ENCODE data around the gene CCDC116.
"Not testable (repeated sequence)": the region's sequence is repeated elsewhere in the genome, so short reads cannot be mapped to it uniquely, and the experiment has no call there.

The CCDC116 gene

DNA sequence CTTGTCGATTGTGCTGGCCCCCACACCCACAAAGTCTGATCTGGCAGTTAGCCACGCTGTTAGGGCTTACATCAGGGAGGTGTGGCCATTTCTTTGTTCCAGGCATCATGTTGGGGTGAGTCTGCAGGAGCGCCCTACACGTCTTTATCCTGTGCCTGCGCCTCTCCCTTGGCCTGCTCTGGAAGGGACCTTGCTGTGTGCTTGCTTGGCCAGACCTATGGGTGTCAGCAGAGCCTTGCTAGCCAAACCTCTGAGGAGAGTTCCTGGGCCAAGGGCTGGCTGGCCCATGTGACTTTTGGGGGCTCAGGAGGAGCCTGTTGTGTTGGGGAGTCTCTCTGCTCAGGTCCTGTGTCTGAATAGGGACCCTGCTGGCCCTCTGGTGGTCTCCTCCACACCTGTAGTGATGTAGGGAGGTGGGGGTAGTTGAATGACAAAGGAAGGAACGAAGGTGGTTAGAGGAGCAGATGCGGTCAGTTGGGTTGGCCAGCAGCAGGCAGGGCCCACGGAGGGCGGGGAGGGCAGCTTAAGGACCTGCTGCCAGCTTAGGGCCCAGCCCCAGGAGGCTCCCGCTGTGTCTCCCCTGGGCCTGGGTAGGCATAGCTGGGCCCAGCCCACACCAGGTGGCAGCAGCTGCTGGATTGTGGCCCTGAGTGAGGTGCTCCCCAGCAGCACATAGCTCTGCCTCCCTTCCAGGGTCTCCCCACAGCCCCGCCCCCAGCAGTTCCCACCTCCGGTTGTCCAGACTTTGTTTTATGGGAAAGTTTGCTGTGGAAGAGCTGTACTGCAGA, 41.2 kb downstream of the CCDC116 start:
- Histone ChIP-seq H3K27ac (no peak overlapping the region), H3K4me1 (ENCODE audit: control insufficient read depth in 1 of 2, insufficient read depth in 1 of 2, low read depth in 1 of 2, low read length in 1 of 2) (peaks cover 0 to 4% of the 10 kb centered on the region in 2 experiments)

GRCh38 chr22:21674638-21675245, 42.2 kb downstream of the CCDC116 start:
- no peaks in the 10 kb centered on the region for H3K9me3 ChIP-seq
- H3K27me3 ChIP-seq, result no peaks in the 10 kb centered on the region
- TF ChIP-seq, protein P1, sequence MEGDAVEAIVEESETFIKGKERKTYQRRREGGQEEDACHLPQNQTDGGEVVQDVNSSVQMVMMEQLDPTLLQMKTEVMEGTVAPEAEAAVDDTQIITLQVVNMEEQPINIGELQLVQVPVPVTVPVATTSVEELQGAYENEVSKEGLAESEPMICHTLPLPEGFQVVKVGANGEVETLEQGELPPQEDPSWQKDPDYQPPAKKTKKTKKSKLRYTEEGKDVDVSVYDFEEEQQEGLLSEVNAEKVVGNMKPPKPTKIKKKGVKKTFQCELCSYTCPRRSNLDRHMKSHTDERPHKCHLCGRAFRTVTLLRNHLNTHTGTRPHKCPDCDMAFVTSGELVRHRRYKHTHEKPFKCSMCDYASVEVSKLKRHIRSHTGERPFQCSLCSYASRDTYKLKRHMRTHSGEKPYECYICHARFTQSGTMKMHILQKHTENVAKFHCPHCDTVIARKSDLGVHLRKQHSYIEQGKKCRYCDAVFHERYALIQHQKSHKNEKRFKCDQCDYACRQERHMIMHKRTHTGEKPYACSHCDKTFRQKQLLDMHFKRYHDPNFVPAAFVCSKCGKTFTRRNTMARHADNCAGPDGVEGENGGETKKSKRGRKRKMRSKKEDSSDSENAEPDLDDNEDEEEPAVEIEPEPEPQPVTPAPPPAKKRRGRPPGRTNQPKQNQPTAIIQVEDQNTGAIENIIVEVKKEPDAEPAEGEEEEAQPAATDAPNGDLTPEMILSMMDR (IDR thresholded peaks at IDR 0.05), result no peak
- H3K36me3 ChIP-seq, result peaks cover 69% of the 10 kb centered on the region
- H3K4me1 ChIP-seq (ENCODE audit: control insufficient read depth in 1 of 2, insufficient read depth in 1 of 2, low read depth in 1 of 2, low read length in 1 of 2), result peaks cover 0 to 4% of the 10 kb centered on the region in 2 experiments
- no peak overlapping the region for H3K27ac ChIP-seq
- H3K4me3 ChIP-seq (ENCODE audit: low read depth in 1 of 2, low read length in 1 of 2), result no peak overlapping the region

More for the DNA sequence above, 41.2 kb downstream of the CCDC116 start:
- TF ChIP-seq, protein P1 (IDR thresholded peaks at IDR 0.05), result no peak
- no peaks in the 10 kb centered on the region for H3K27me3 ChIP-seq
- H3K36me3 ChIP-seq, result peaks cover 69% of the 10 kb centered on the region
- no peaks in the 10 kb centered on the region for H3K9me3 ChIP-seq
- H3K4me3 ChIP-seq (ENCODE audit: low read depth in 1 of 2, low read length in 1 of 2), result no peak overlapping the region

- H3K27me3 ChIP-seq, result no peaks in the 10 kb centered on the region
- H3K27ac ChIP-seq, result no peak overlapping the region
- H3K4me3 ChIP-seq (ENCODE audit: low read depth in 1 of 2, low read length in 1 of 2), result no peak overlapping the region
- TF ChIP-seq, protein P1 (IDR thresholded peaks at IDR 0.05), result no peak
- no peaks in the 10 kb centered on the region for H3K9me3 ChIP-seq
- no peaks in the 10 kb centered on the region for H3K4me1 ChIP-seq (ENCODE audit: control insufficient read depth in 1 of 2, insufficient read depth in 1 of 2, low read depth in 1 of 2, low read length in 1 of 2)
- peaks cover 70% of the 10 kb centered on the region for H3K36me3 ChIP-seq
Observed at GRCh38 chr22:21677606-21678443, 45.3 kb downstream of the CCDC116 start.

GRCh38 chr22:21678842-21679241, 46.3 kb downstream of the CCDC116 start:
- H3K36me3 ChIP-seq, result peaks cover 70% of the 10 kb centered on the region
- H3K4me1 ChIP-seq (ENCODE audit: control insufficient read depth in 1 of 2, insufficient read depth in 1 of 2, low read depth in 1 of 2, low read length in 1 of 2), result not testable (repeated sequence)

DNA sequence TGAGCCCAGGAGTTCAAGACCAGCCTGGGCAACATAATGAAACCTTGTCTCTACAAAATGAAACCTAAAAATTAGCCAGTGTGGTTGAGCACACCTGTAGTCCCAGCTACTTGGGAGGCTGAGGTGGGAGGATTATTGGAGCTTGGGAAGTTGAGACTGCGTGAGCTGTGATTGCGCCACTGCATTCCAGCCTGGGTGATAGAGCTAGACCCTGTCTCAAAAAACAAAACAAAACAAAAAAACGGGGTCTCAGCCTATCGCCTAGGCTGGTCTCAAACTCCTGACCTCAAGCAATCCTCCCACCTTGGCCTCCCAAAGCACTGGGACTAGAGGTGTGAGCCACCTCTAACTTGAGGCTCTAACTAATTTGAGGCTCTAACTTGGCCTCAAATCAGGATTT, 46.8 kb downstream of the CCDC116 start:
- no peak overlapping the region for H3K27ac ChIP-seq
- no peaks in the 10 kb centered on the region for H3K9me3 ChIP-seq
- no peaks in the 10 kb centered on the region for H3K27me3 ChIP-seq
- TF ChIP-seq, protein P1 (IDR thresholded peaks at IDR 0.05), result no peak
- H3K4me3 ChIP-seq (ENCODE audit: low read depth in 1 of 2, low read length in 1 of 2), result no peak overlapping the region
- no peaks in the 10 kb centered on the region for H3K4me1 ChIP-seq (ENCODE audit: control insufficient read depth in 1 of 2, insufficient read depth in 1 of 2, low read depth in 1 of 2, low read length in 1 of 2)
- H3K36me3 ChIP-seq, result peaks cover 68% of the 10 kb centered on the region

More at GRCh38 chr22:21678842-21679241, 46.3 kb downstream of the CCDC116 start:
- not testable (repeated sequence) for H3K9me3 ChIP-seq; H3K4me3 ChIP-seq (ENCODE audit: low read depth in 1 of 2, low read length in 1 of 2); H3K27ac ChIP-seq; H3K27me3 ChIP-seq

All from neutrophil (primary cell).